Measurements from ENCODE around the gene LGI1.

DNA sequence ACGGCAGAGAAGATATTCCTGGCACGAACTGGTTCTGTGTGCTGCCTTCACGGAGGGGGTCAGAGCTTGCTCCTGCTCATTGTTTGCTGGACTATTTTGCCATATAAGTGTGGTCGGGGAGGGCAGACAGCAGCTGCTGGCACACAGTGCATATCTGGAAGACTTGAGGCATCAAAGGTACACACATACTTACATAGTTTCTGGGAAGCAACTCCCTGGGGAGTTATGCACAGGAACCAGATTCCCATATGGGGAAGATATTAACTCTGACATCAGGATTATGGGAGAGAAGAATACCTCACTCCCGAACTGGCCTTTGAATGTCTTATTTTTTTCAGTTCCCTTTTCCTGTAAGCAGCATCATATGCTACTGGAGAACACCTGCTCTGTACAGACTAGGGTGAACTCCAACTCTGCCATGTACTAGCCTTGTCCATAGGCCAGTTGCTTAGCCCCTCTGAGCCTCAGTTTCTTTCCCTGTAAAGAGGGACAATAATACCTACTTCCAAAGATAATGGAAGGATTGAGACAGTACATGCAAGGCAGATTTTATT, 41.5 kb downstream of the LGI1 start:
- TF ChIP-seq CTCF (conservative IDR thresholded peaks at IDR 0.05; ENCODE audit: low read length) (no peak), EZH2phosphoT487 (IDR thresholded peaks at IDR 0.05; ENCODE audit: borderline replicate concordance) (no peak)
